COLO829 (cell line): Measurements from ENCODE around the gene RELT.
A peak's percentile ranks its signal among the peaks of the same experiment; 100 is the strongest.
"Not testable (repeated sequence)": the region's sequence is repeated elsewhere in the genome, so short reads cannot be mapped to it uniquely, and the experiment has no call there.

Experiments
- DNase-seq: peaks from one replicate; pipeline ENCODE4 v3.0.0; 2012; ENCODE audit warnings: low spot score

RELT gene

GRCh38 chr11:73436859-73437258, 60.7 kb downstream of the RELT start:
- DNase-seq: not testable (repeated sequence)

- peak; percentile 15 for DNase-seq
Observed at GRCh38 chr11:73439002-73439843, 63.0 kb downstream of the RELT start.

- DNase-seq: no peak
Observed at GRCh38 chr11:73445980-73446379, 69.8 kb downstream of the RELT start.

- no peak for DNase-seq
Observed at GRCh38 chr11:73446766-73447165, 70.6 kb downstream of the RELT start.
